Vagina (tissue), 2 donors: ENCODE results near the gene FAM53B.

Source experiments
- POLR2A ChIP-seq, 2 donors: fragments of 450-650 bp; IDR thresholded peaks; one replicate each; pipeline ENCODE4 v1.6.1; 2017; ENCODE audit warnings: antibody characterized with exemption in 2 of 2, mild to moderate bottlenecking in 2 of 2, moderate library complexity in 2 of 2
- TF ChIP-seq, protein P1 (sequence below), 3 experiments: fragments of 450-650 bp in 2 of 3; fragments of 200-600 bp in 1 of 3; sonication (generic) in 1 of 3; IDR thresholded peaks; one replicate each; pipeline ENCODE4 v1.5.1; 2017 to 2019; ENCODE audit warnings: antibody characterized with exemption in 3 of 3, mild to moderate bottlenecking in 2 of 3, moderate library complexity in 2 of 3

GRCh38 chr10:124688386-124688785 lies 55.8 kb downstream of the FAM53B start:
- no peak for TF ChIP-seq POLR2A (IDR thresholded peaks at IDR 0.05)
- TF ChIP-seq, protein P1, sequence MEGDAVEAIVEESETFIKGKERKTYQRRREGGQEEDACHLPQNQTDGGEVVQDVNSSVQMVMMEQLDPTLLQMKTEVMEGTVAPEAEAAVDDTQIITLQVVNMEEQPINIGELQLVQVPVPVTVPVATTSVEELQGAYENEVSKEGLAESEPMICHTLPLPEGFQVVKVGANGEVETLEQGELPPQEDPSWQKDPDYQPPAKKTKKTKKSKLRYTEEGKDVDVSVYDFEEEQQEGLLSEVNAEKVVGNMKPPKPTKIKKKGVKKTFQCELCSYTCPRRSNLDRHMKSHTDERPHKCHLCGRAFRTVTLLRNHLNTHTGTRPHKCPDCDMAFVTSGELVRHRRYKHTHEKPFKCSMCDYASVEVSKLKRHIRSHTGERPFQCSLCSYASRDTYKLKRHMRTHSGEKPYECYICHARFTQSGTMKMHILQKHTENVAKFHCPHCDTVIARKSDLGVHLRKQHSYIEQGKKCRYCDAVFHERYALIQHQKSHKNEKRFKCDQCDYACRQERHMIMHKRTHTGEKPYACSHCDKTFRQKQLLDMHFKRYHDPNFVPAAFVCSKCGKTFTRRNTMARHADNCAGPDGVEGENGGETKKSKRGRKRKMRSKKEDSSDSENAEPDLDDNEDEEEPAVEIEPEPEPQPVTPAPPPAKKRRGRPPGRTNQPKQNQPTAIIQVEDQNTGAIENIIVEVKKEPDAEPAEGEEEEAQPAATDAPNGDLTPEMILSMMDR (IDR thresholded peaks at IDR 0.05) = no peak
